Neutrophil (primary cell): Measurements from ENCODE around the gene LIMS2.

Source experiments
- H3K27ac ChIP-seq: fragments of 200-600 bp; sonication (generic); 2 replicates; pipeline ENCODE4 v1.5.1; 2016; ENCODE audit warnings: mild to moderate bottlenecking, moderate library complexity
- H3K27me3 ChIP-seq: fragments of 200-600 bp; sonication (generic); 2 replicates; pipeline ENCODE4 v1.6.0; 2016; ENCODE audit warnings: mild to moderate bottlenecking
- H3K36me3 ChIP-seq: fragments of 200-600 bp; sonication (generic); 2 replicates; pipeline ENCODE4 v1.5.1; 2017
- H3K4me1 ChIP-seq, 2 experiments: fragments of 200-600 bp in 1 of 2; sonication (generic) in 1 of 2; 1 replicate in 1 of 2; 2 replicates in 1 of 2; pipeline versions ENCODE4 v1.5.1 to v1.6.1; 2013 to 2016; ENCODE audit warnings: low read depth in 1 of 2, low read length in 1 of 2, mild to moderate bottlenecking in 1 of 2, moderate library complexity in 1 of 2; ENCODE audit not compliant: control insufficient read depth in 1 of 2, insufficient read depth in 1 of 2
- H3K4me3 ChIP-seq, 2 experiments: fragments of 200-600 bp in 1 of 2; sonication (generic) in 1 of 2; 1 replicate in 1 of 2; 2 replicates in 1 of 2; pipeline ENCODE4 v1.5.1; 2013 to 2016; ENCODE audit warnings: low read depth in 1 of 2, low read length in 1 of 2, mild to moderate bottlenecking in 1 of 2, moderate library complexity in 1 of 2
- H3K9me3 ChIP-seq: fragments of 200-600 bp; sonication (generic); 2 replicates; pipeline ENCODE4 v1.5.1; 2016
- CTCF ChIP-seq: fragments of 200-600 bp; sonication (generic); IDR thresholded peaks from 2 replicates; pipeline ENCODE4 v1.5.1; 2016; ENCODE audit warnings: antibody characterized with exemption

Gene LIMS2

GRCh38 chr2:127612111-127612822, 63.1 kb downstream of the LIMS2 start:
- no peaks in the 10 kb centered on the region for H3K9me3 ChIP-seq
- H3K27me3 ChIP-seq = no peaks in the 10 kb centered on the region
- no peak overlapping the region for H3K4me3 ChIP-seq
- peaks cover 18% of the 10 kb centered on the region for H3K36me3 ChIP-seq
- H3K4me1 ChIP-seq = no peaks in the 10 kb centered on the region
- H3K27ac ChIP-seq = no peak overlapping the region
- TF ChIP-seq CTCF = no peak

- Histone ChIP-seq H3K27ac (no peak overlapping the region), H3K36me3 (peaks cover 22% of the 10 kb centered on the region), H3K27me3 (no peaks in the 10 kb centered on the region), H3K4me3 (no peak overlapping the region), H3K4me1 (no peaks in the 10 kb centered on the region), H3K9me3 (no peaks in the 10 kb centered on the region)
- no peak for TF ChIP-seq CTCF
These were observed 64.0 kb downstream of the LIMS2 start for GRCh38 chr2:127611076-127611925.

GRCh38 chr2:127610561-127610960, 64.8 kb downstream of the LIMS2 start:
- no peak overlapping the region for H3K4me3 ChIP-seq
- peaks cover 22% of the 10 kb centered on the region for H3K36me3 ChIP-seq
- H3K27me3 ChIP-seq = no peaks in the 10 kb centered on the region
- no peak for TF ChIP-seq CTCF
- no peak overlapping the region for H3K27ac ChIP-seq
- no peaks in the 10 kb centered on the region for H3K4me1 ChIP-seq
- H3K9me3 ChIP-seq = no peaks in the 10 kb centered on the region

GRCh38 chr2:127609818-127610217, 65.5 kb downstream of the LIMS2 start:
- TF ChIP-seq CTCF = no peak
- Histone ChIP-seq H3K9me3 (no peaks in the 10 kb centered on the region), H3K36me3 (peaks cover 22% of the 10 kb centered on the region), H3K27me3 (no peaks in the 10 kb centered on the region), H3K4me3 (no peak overlapping the region), H3K27ac (no peak overlapping the region), H3K4me1 (no peaks in the 10 kb centered on the region)

- TF ChIP-seq CTCF = no peak
- Histone ChIP-seq H3K9me3 (no peaks in the 10 kb centered on the region), H3K4me3 (no peak overlapping the region)
These were observed 66.1 kb downstream of the LIMS2 start for GRCh38 chr2:127609031-127609751.

More at GRCh38 chr2:127609031-127609751, 66.1 kb downstream of the LIMS2 start:
- Histone ChIP-seq H3K27me3 (no peaks in the 10 kb centered on the region), H3K27ac (no peak overlapping the region), H3K36me3 (peaks cover 22% of the 10 kb centered on the region), H3K4me1 (no peaks in the 10 kb centered on the region)
